Activated effector memory CD4-positive, alpha-beta T cell treated with Interleukin-2 at 50 U/mL for 16 hours (primary cell): ENCODE data around the gene C20orf96.
A peak's percentile ranks its signal among the peaks of the same experiment; 100 is the strongest.
"Not testable (repeated sequence)": the region's sequence is repeated elsewhere in the genome, so short reads cannot be mapped to it uniquely, and the experiment has no call there.

Experiments used
- DNase-seq: peaks from one replicate; pipeline ENCODE4 v3.0.0-alpha.2; 2020

C20orf96 gene

GRCh38 chr20:278607-279571 lies 11.7 kb downstream of the C20orf96 start:
- DNase-seq: no peak

GRCh38 chr20:278181-278580 lies 12.4 kb downstream of the C20orf96 start:
- DNase-seq: no peak

GRCh38 chr20:277496-277781 lies 13.1 kb downstream of the C20orf96 start:
- no peak for DNase-seq

DNA sequence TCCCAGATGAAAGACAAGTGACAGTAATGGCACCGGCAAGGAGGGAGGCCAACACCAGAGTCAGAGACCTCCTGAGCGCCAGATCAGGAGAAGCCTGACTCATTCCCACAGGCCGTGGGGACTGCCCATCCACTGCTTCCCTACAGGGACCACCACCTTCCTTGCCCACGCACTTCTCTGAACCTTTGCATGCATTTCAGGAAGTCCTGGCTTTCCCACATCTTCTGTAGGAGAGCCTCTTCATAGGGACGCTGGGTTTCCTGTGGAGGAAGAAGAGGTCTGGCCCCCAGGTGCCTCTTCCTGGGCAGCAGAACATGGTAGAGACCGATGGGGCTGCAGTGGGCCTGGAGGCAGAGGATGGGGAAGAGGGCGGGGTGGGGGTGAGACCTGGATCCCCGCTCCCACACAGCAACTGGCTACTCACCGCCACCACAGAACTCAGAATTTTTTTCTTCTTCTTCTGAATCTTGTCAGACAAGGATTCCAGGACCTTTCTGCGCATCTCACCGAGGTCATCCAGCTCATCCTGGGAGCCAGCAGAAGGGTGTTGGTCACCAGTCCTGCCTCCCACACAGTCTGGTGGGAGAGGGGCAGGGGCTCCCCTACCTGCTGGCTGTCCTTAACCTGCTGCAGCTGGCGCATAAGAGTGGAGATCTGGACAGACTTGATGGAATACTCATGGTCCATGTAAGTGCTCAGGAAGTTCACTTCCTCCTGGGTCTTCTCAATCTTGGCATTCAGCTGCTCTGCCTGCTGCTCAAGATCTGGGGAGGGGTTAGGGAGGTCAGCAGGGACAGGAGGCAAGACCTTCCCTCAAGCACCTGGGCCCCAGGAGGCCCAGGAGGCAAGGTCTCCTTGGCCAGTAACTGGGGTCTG lies 13.7 kb downstream of the C20orf96 start:
- DNase-seq: no peak

DNA sequence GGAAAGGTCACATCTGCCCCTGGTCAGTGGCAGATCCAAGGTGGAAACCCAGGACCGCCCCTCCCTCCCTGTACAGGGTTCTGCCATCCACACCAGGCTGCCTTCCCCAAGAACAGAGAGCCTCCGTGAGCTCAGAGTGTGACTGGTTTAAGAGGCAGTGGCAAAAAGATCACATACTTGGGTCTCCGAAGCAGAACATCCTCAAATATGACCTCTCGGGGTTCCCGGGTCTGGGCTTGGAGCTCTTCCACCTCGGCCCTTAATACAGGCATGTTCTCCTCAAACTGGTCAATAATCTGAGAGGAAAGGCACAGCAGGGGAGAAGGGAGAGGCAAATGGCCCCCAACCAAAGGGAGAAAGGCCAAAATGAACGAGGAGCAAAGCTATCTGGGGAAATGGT lies 14.8 kb downstream of the C20orf96 start:
- no peak for DNase-seq

- DNase-seq: no peak
Measured at GRCh38 chr20:273884-274283, 16.7 kb downstream of the C20orf96 start.

DNA sequence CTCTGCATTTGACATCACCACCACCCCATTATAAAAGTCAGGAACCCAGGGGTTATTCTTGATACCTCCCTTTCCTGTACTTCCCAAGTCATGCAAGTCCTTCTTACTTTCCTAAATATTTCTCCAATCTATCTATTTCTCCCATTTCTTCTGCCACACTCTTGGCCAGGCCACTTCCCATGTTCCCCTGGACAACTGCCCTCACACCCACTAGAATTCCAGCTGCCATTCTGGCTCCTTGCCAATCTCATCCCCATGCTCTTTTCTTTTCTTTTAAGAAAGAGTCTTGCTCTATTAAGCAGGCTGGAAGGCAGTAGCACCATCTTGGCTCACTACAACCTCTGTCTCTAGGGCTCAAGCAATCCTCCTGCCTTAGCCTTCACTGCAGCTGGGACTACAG lies 17.8 kb downstream of the C20orf96 start:
- DNase-seq: no peak

GRCh38 chr20:271528-271927 lies 19.0 kb downstream of the C20orf96 start:
- DNase-seq: no peak

- no peak for DNase-seq
Measured at GRCh38 chr20:271069-271468, 19.5 kb downstream of the C20orf96 start.

GRCh38 chr20:270517-270916 lies 20.0 kb downstream of the C20orf96 start:
- no peak for DNase-seq

GRCh38 chr20:266596-267562 lies 23.7 kb downstream of the C20orf96 start:
- peak; percentile 76 for DNase-seq

DNA sequence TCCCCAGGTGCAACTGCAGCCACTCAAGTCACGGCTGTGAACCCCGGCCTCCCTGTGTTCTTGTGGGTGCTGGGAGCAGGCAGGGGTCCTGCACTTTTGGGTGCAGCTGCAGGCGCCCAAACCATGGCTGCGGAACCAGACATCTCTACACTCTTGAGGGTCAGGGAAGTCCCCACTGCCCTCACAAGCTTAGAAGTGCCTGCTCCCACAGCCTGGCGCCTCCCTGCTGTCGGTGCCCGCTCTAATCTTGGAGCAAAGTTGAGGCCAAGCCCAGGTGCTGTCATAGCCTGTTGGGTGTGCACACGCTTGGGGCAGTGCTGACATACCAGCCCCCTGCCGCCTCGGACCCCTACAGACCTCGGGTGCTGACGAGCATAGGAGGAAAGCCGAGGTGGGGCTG lies 26.8 kb downstream of the C20orf96 start:
- DNase-seq: no peak

- no peak for DNase-seq
Measured at GRCh38 chr20:259981-260380, 30.6 kb downstream of the C20orf96 start.

DNA sequence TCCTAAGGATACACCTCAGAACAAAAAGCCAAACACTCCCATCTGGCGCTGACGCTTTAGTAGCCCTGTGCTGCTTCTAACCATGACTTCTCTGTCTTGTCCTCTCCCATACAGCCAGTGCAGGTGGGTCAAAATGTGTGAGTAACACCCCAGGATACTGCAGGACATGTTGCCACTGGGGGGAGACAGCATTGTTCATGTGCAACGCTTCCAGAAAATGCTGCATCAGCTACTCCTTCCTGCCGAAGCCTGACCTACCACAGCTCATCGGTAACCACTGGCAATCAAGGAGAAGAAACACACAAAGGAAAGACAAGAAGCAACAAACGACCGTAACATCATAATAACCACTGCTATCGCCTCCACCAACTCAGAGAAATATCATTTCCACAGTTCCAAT lies 31.6 kb downstream of the C20orf96 start:
- no peak for DNase-seq

- no peak for DNase-seq
Measured at GRCh38 chr20:258269-258858, 32.2 kb downstream of the C20orf96 start.

DNA sequence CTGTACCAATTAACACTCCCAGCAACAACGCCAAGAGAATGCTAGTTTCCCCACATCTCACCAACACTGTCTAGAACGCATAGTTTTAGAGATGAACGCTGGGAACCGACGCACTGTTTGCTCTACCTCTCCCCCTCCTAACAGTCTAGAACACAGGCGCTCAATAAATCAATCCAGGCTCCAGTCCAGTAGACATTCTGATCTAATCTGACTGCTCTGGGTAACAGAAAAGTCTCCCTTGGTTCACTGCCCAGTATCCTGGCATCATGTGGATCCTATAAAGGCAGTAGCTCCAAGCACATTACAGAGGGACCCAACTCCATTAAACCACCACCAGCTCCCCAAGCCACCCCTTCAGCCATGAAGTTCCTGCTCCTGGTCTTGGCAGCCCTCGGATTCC lies 33.1 kb downstream of the C20orf96 start, which contains the start of gene DEFB132:
DEFB132 (plus strand) TSS at position 306 of the 400 bp plus-strand sequence; CDS start at position 361, 55 bp downstream.
- no peak for DNase-seq

- not testable (repeated sequence) for DNase-seq
Measured at GRCh38 chr20:253447-253846, 37.1 kb downstream of the C20orf96 start.

GRCh38 chr20:252801-253200 lies 37.7 kb downstream of the C20orf96 start:
- no peak for DNase-seq

DNA sequence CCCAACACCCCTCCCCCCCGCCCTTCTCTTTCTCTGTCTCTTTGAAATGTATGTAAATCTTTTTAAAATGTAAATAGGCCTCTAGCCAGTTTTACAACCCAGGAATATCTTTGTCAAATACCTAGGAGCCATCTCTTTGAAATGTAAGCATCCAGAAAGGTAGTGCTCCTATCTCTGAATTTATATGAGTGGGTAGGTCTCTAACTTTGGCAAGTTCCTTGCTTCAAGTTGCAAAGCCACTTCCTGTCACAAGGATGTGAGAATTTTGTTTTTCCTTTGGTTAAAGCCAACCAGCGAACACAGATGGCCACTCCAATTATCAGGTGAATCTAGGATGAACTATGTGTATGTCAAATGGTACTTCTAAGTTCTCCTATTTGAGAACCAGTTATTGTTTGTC lies 39.2 kb downstream of the C20orf96 start:
- no peak for DNase-seq

DNA sequence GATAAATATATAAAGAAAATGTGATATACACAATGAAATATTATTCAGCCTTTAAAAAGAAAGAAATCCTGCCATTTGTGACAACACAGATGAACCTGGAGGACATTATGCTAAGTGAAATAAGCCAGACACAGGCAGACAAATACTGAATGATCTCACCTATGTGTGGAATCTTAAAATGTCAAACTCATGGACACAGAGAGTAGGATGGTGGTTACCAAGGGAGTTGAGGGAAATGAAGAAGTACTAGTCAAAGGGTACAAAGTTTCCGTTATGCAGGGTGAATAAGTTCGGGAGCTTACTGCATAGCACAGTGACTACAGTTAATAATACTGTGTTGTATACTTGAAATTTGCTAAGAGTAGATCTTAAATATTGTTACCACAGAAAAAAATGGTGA lies 47.6 kb downstream of the C20orf96 start:
- DNase-seq: no peak

- DNase-seq: no peak
Measured at GRCh38 chr20:237929-238328, 52.6 kb downstream of the C20orf96 start.

GRCh38 chr20:237489-237888 lies 53.1 kb downstream of the C20orf96 start:
- DNase-seq: no peak
